SK-N-SH (cell line): ENCODE data around the gene LPCAT1. TPM values are rescaled to one million over a fixed set of nuclear protein-coding genes. Genes with fewer than 3 reads are reported as not detected.

Experiments
- CTCF ChIA-PET: fragments of 300-600, 350-600 bp; formaldehyde crosslinking; extraction: SDS; loops from one replicate; lab custom pipeline; 2021; lab: Yijun Ruan, JAX
- POLR2A ChIA-PET: fragments of 350-600 bp; sonication (Branson Sonifier 250); formaldehyde crosslinking; extraction: SDS; loops from one replicate; lab custom pipeline; 2020; ENCODE audit warnings: antibody characterized with exemption, inconsistent platforms; lab: Yijun Ruan, JAX
- DNase-seq: peaks from one replicate; pipeline ENCODE4 v3.0.0; 2012
- H2AFZ ChIP-seq: fragments of 200-600 bp; sonication (generic); 2 replicates; pipeline ENCODE4 v1.8.1; 2016; ENCODE audit warnings: antibody characterized with exemption, mild to moderate bottlenecking, low read depth
- H3F3A ChIP-seq: fragments of 200-600 bp; sonication (generic); replicated peaks from 2 replicates; pipeline ENCODE3; 2016; ENCODE audit warnings: antibody characterized with exemption, mild to moderate bottlenecking; ENCODE audit not compliant: insufficient read depth
- H3K27ac ChIP-seq, 2 experiments: fragments of 200-500 bp in 1 of 2; fragments of 200-600 bp in 1 of 2; sonication (Bioruptor generic) in 1 of 2; sonication (generic), shearing (Covaris generic) in 1 of 2; 2 replicates each; pipeline versions ENCODE4 v1.5.1 to v1.6.1; 2014 to 2016; ENCODE audit warnings: low read depth in 2 of 2, inconsistent platforms in 1 of 2, low read length in 1 of 2, mild to moderate bottlenecking in 1 of 2, mixed read lengths in 1 of 2
- H3K27me3 ChIP-seq: fragments of 200-600 bp; sonication (generic), shearing (Covaris generic); 2 replicates; pipeline ENCODE4 v1.6.1; 2016; ENCODE audit warnings: mixed run types; ENCODE audit not compliant: insufficient read depth
- H3K36me3 ChIP-seq, 2 experiments: fragments of 200-500 bp in 1 of 2; fragments of 200-600 bp in 1 of 2; sonication (Bioruptor generic) in 1 of 2; sonication (generic) in 1 of 2; replicated peaks in 1 of 2; 2 replicates each; pipeline versions ENCODE3 to v1.5.1; 2014 to 2016; ENCODE audit warnings: low read length in 1 of 2, mild to moderate bottlenecking in 1 of 2; ENCODE audit not compliant: insufficient read depth in 2 of 2, control insufficient read depth in 1 of 2
- H3K4me1 ChIP-seq, 2 experiments: fragments of 200-500 bp in 1 of 2; fragments of 200-600 bp in 1 of 2; sonication (Bioruptor generic) in 1 of 2; sonication (generic), shearing (Covaris generic) in 1 of 2; 2 replicates each; pipeline versions ENCODE4 v1.5.1 to v1.6.1; 2014 to 2016; ENCODE audit warnings: low read depth in 1 of 2, low read length in 1 of 2, mixed run types in 1 of 2; ENCODE audit not compliant: insufficient read depth in 2 of 2, control insufficient read depth in 1 of 2
- H3K4me2 ChIP-seq: fragments of 200-600 bp; sonication (generic), shearing (Covaris generic); 2 replicates; pipeline ENCODE4 v1.6.1; 2017; ENCODE audit warnings: mixed run types
- H3K4me3 ChIP-seq, 2 experiments: fragments of 200-500 bp in 1 of 2; fragments of 200-600 bp in 1 of 2; sonication (Bioruptor generic) in 1 of 2; sonication (generic), shearing (Covaris generic) in 1 of 2; 2 replicates each; pipeline versions ENCODE4 v1.5.1 to v1.8.1; 2014 to 2016; ENCODE audit warnings: low read depth in 2 of 2, inconsistent platforms in 1 of 2, low read length in 1 of 2, mild to moderate bottlenecking in 1 of 2, mixed read lengths in 1 of 2, moderate library complexity in 1 of 2
- H3K79me2 ChIP-seq: fragments of 200-600 bp; sonication (generic); 2 replicates; pipeline ENCODE4 v1.8.1; 2017; ENCODE audit warnings: mild to moderate bottlenecking; ENCODE audit not compliant: insufficient read depth
- H3K9ac ChIP-seq: fragments of 200-600 bp; sonication (generic); 2 replicates; pipeline ENCODE4 v1.6.1; 2017; ENCODE audit warnings: mixed run types
- H3K9me2 ChIP-seq: fragments of 200-600 bp; sonication (generic); 2 replicates; pipeline ENCODE4 v1.6.1; 2017; ENCODE audit warnings: mixed run types
- H3K9me3 ChIP-seq: fragments of 200-600 bp; sonication (generic); 2 replicates; pipeline ENCODE4 v1.6.1; 2017; ENCODE audit warnings: mixed run types, mild to moderate bottlenecking, moderate library complexity
- H4K20me1 ChIP-seq: fragments of 200-600 bp; sonication (generic); 2 replicates; pipeline ENCODE4 v1.6.1; 2017; ENCODE audit warnings: mild to moderate bottlenecking, mixed run types; ENCODE audit not compliant: insufficient read depth
- CHD2 ChIP-seq: fragments of 150-350 bp; IDR thresholded peaks from 2 replicates; pipeline ENCODE4 v1.6.1; 2018; ENCODE audit warnings: low read length; ENCODE audit not compliant: partially characterized antibody
- FOXJ3 ChIP-seq: sonication (generic); formaldehyde crosslinking; IDR thresholded peaks from 2 replicates; pipeline ENCODE4 v1.5.1; 2020; ENCODE audit warnings: mild to moderate bottlenecking, missing genetic modification reagents
- JUND ChIP-seq: IDR thresholded peaks from 2 replicates; pipeline ENCODE4 v1.4.0; 2012
- MAX ChIP-seq: IDR thresholded peaks from 2 replicates; pipeline ENCODE4 v1.4.0; 2012; ENCODE audit warnings: low read depth
- MXI1 ChIP-seq: IDR thresholded peaks from 2 replicates; pipeline ENCODE4 v1.6.1; 2012; ENCODE audit warnings: mild to moderate bottlenecking, low read depth, low read length, improper control_type of control experiment
- POLR2AphosphoS5 ChIP-seq: IDR thresholded peaks from 2 replicates; pipeline ENCODE4 v1.6.1; 2012; ENCODE audit warnings: low read depth, low read length
- RAD21 ChIP-seq: IDR thresholded peaks from 2 replicates; pipeline ENCODE4 v1.6.1; 2012; ENCODE audit warnings: mild to moderate bottlenecking, low read length
- RCOR1 ChIP-seq: fragments of 150-350 bp; IDR thresholded peaks from 2 replicates; pipeline ENCODE4 v1.6.1; 2017; ENCODE audit warnings: antibody characterized with exemption, low read length
- RFX5 ChIP-seq: IDR thresholded peaks from 2 replicates; pipeline ENCODE4 v1.6.1; 2012; ENCODE audit warnings: mild to moderate bottlenecking, improper control_type of control experiment, low read length
- SIN3A ChIP-seq: IDR thresholded peaks from 2 replicates; pipeline ENCODE4 v1.6.1; 2012; ENCODE audit warnings: low read depth, mild to moderate bottlenecking, low read length, moderate library complexity, borderline replicate concordance
- TAF1 ChIP-seq: IDR thresholded peaks from 2 replicates; pipeline ENCODE4 v1.6.1; 2012; ENCODE audit warnings: low read depth, mild to moderate bottlenecking, low read length, moderate library complexity, borderline replicate concordance
- TCF12 ChIP-seq: IDR thresholded peaks from 2 replicates; pipeline ENCODE4 v1.4.0; 2012
- WGBS: methylation state at CpG from one replicate; pipeline ENCODE4 v1.1.6; 2017; ENCODE audit warnings: low lambda C conversion rate; 5-methylcytosine and 5-hydroxymethylcytosine counted together
- polyA plus RNA-seq, 3 experiments: library from polyadenylated mRNA; depleted of rRNA; stranded (reverse); fragments of >200 nt; gene quantifications; 2 replicates each; pipeline ENCODE4 v1.2.3, GENCODE V29; 2012
- TF ChIP-seq, protein P1 (sequence below): IDR thresholded peaks from 2 replicates; pipeline ENCODE4 v1.4.0; 2012; ENCODE audit warnings: low read depth, borderline replicate concordance
- TF ChIP-seq, protein P2 (sequence below): fragments of 150-350 bp; IDR thresholded peaks from 2 replicates; pipeline ENCODE4 v1.6.1; 2016; ENCODE audit warnings: mild to moderate bottlenecking, low read depth, low read length

Gene LPCAT1
- polyA plus RNA-seq, 1 of the 3 experiments (the other 2 are of a cell fraction) = 42.3 TPM

- Histone ChIP-seq H3F3A (no peaks in the 10 kb centered on the region), H2AFZ (no peak overlapping the region), H3K36me3 (peaks cover 4 to 9% of the 10 kb centered on the region in 2 experiments), H3K9ac (no peak overlapping the region), H3K4me1 (no peaks in the 10 kb centered on the region; a peak in 1 of 4 replicates), H3K79me2 (peaks cover 79% of the 10 kb centered on the region), H3K27ac (no peak overlapping the region), H3K9me2 (no peaks in the 10 kb centered on the region), H4K20me1 (peaks cover 90% of the 10 kb centered on the region), H3K27me3 (no peaks in the 10 kb centered on the region), H3K4me3 (no peak overlapping the region)
- 91% methylated on average over 24 of the region's 24 CpGs for WGBS
- ChIA-PET CTCF (interaction anchor here (1.1 to 2.1 kb wide), 5 partner anchors 19 to 329 kb away, joined by 3 to 11 read pairs (median 4); no protein-coding TSS in a partner anchor), POLR2A (no interaction called here)
- TF ChIP-seq RFX5 = no peak
- TF ChIP-seq JUND = no peak
- TF ChIP-seq CHD2 = no peak
- TF ChIP-seq, protein P1, sequence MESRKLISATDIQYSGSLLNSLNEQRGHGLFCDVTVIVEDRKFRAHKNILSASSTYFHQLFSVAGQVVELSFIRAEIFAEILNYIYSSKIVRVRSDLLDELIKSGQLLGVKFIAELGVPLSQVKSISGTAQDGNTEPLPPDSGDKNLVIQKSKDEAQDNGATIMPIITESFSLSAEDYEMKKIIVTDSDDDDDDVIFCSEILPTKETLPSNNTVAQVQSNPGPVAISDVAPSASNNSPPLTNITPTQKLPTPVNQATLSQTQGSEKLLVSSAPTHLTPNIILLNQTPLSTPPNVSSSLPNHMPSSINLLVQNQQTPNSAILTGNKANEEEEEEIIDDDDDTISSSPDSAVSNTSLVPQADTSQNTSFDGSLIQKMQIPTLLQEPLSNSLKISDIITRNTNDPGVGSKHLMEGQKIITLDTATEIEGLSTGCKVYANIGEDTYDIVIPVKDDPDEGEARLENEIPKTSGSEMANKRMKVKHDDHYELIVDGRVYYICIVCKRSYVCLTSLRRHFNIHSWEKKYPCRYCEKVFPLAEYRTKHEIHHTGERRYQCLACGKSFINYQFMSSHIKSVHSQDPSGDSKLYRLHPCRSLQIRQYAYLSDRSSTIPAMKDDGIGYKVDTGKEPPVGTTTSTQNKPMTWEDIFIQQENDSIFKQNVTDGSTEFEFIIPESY = no peak
- no peak for TF ChIP-seq SIN3A
- TF ChIP-seq, all 33 proteins: peak for 0
- no peaks in the 10 kb centered on the region for H3K9me3 ChIP-seq
- DNase-seq = no peak
- no peak overlapping the region for H3K4me2 ChIP-seq
Measured at GRCh38 chr5:1503241-1504068, 20.3 kb downstream of the LPCAT1 start.

- WGBS = 96% methylated on average over 10 of the region's 10 CpGs
- POLR2A ChIA-PET = no interaction called here
- DNase-seq = no peak
- H3K4me2 ChIP-seq = no peak overlapping the region
- CTCF ChIA-PET = interaction anchor here (1.1 to 2.1 kb wide), 5 partner anchors 20 to 328 kb away, joined by 3 to 11 read pairs (median 4); no protein-coding TSS in a partner anchor
- no peak for TF ChIP-seq TCF12
- TF ChIP-seq MAX = no peak
- no peak for TF ChIP-seq JUND
- no peak for TF ChIP-seq POLR2AphosphoS5
- no peak for TF ChIP-seq MXI1
- no peak for TF ChIP-seq FOXJ3 (CRISPR knock-in tag)
- TF ChIP-seq TAF1 = no peak
- no peak for TF ChIP-seq RCOR1
- TF ChIP-seq, protein P2, sequence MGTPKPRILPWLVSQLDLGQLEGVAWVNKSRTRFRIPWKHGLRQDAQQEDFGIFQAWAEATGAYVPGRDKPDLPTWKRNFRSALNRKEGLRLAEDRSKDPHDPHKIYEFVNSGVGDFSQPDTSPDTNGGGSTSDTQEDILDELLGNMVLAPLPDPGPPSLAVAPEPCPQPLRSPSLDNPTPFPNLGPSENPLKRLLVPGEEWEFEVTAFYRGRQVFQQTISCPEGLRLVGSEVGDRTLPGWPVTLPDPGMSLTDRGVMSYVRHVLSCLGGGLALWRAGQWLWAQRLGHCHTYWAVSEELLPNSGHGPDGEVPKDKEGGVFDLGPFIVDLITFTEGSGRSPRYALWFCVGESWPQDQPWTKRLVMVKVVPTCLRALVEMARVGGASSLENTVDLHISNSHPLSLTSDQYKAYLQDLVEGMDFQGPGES = no peak
- no peak for TF ChIP-seq SIN3A
- TF ChIP-seq RAD21 = no peak
- H2AFZ ChIP-seq = no peak overlapping the region
- no peak overlapping the region for H3K27ac ChIP-seq
- H3K4me3 ChIP-seq = no peak overlapping the region
- no peaks in the 10 kb centered on the region; a peak in 1 of 4 replicates for H3K4me1 ChIP-seq
- no peaks in the 10 kb centered on the region for H3K9me3 ChIP-seq
- peaks cover 87% of the 10 kb centered on the region for H4K20me1 ChIP-seq
- H3F3A ChIP-seq = no peaks in the 10 kb centered on the region
- H3K79me2 ChIP-seq = peaks cover 73% of the 10 kb centered on the region; the same call in 1 of the 2 replicates
- H3K36me3 ChIP-seq = peaks cover 4 to 6% of the 10 kb centered on the region in 2 experiments
- no peaks in the 10 kb centered on the region for H3K9me2 ChIP-seq
- no peaks in the 10 kb centered on the region for H3K27me3 ChIP-seq
- H3K9ac ChIP-seq = no peak overlapping the region
Measured at GRCh38 chr5:1502737-1503120, 21.0 kb downstream of the LPCAT1 start.
